BE2C (cell line): ENCODE data around the gene ATP11A.

ENCODE experiments used
- DNase-seq: peaks from one replicate; pipeline ENCODE4 v3.0.0-alpha.2; 2020
- H3K27me3 ChIP-seq: fragments of 250-450 bp; sonication (Bioruptor Pico); 2 replicates; pipeline ENCODE4 v1.5.1; 2020; ENCODE audit warnings: mild to moderate bottlenecking
- H3K36me3 ChIP-seq: fragments of 250-450 bp; sonication (Bioruptor Pico); 2 replicates; pipeline ENCODE4 v1.5.1; 2020; ENCODE audit warnings: mild to moderate bottlenecking
- H3K4me1 ChIP-seq: fragments of 250-450 bp; sonication (Bioruptor Pico); 2 replicates; pipeline ENCODE4 v1.5.1; 2020
- H3K4me3 ChIP-seq: 2 replicates; pipeline ENCODE4 v1.5.1; 2011; ENCODE audit warnings: low read depth, low read length
- H3K9me3 ChIP-seq: fragments of 250-450 bp; sonication (Bioruptor Pico); 2 replicates; pipeline ENCODE4 v1.5.1; 2020
- CTCF ChIP-seq: IDR thresholded peaks from 2 replicates; pipeline ENCODE4 v1.5.1; 2012; ENCODE audit warnings: mild to moderate bottlenecking, low read depth, low read length

ATP11A gene

GRCh38 chr13:112845511-112846144 lies 155.8 kb downstream of the ATP11A start:
- Histone ChIP-seq H3K36me3 (peaks cover 3% of the 10 kb centered on the region), H3K9me3 (0 out of 2 replicates have a peak, but pooled peaks cover 2% of the 10 kb centered on the region), H3K27me3 (no peaks in the 10 kb centered on the region), H3K4me3 (no peak overlapping the region), H3K4me1 (peaks cover 9% of the 10 kb centered on the region; the same call in 1 of the 2 replicates)
- no peak for TF ChIP-seq CTCF
- DNase-seq, result no peak

GRCh38 chr13:112846411-112847115 lies 156.7 kb downstream of the ATP11A start:
- no peak for TF ChIP-seq CTCF
- H3K9me3 ChIP-seq, result 0 out of 2 replicates have a peak, but pooled peaks cover 2% of the 10 kb centered on the region
- no peak for DNase-seq
- peaks cover 3% of the 10 kb centered on the region for H3K36me3 ChIP-seq
- no peak overlapping the region for H3K4me3 ChIP-seq
- peaks cover 9% of the 10 kb centered on the region; the same call in 1 of the 2 replicates for H3K4me1 ChIP-seq
- no peaks in the 10 kb centered on the region for H3K27me3 ChIP-seq

GRCh38 chr13:112849500-112849899 lies 159.7 kb downstream of the ATP11A start:
- DNase-seq, result peak; percentile 63
- no peaks in the 10 kb centered on the region for H3K27me3 ChIP-seq
- H3K4me3 ChIP-seq, result no peak overlapping the region
- no peak for TF ChIP-seq CTCF
- peaks cover 6% of the 10 kb centered on the region; the same call in 1 of the 2 replicates for H3K36me3 ChIP-seq
- peaks cover 4% of the 10 kb centered on the region; the same call in 1 of the 2 replicates for H3K4me1 ChIP-seq
- 0 out of 2 replicates have a peak, but pooled peaks cover 2% of the 10 kb centered on the region for H3K9me3 ChIP-seq

- no peak for TF ChIP-seq CTCF
- no peak for DNase-seq
- Histone ChIP-seq H3K4me1 (peaks cover 4% of the 10 kb centered on the region; the same call in 1 of the 2 replicates), H3K27me3 (no peaks in the 10 kb centered on the region), H3K9me3 (0 out of 2 replicates have a peak, but pooled peaks cover 2% of the 10 kb centered on the region), H3K4me3 (no peak overlapping the region), H3K36me3 (peaks cover 6% of the 10 kb centered on the region; the same call in 1 of the 2 replicates)
Observed at GRCh38 chr13:112850273-112850672, 160.4 kb downstream of the ATP11A start.

- Histone ChIP-seq H3K4me1 (peaks cover 4% of the 10 kb centered on the region; the same call in 1 of the 2 replicates), H3K4me3 (no peak overlapping the region), H3K27me3 (no peaks in the 10 kb centered on the region), H3K9me3 (0 out of 2 replicates have a peak, but pooled peaks cover 2% of the 10 kb centered on the region), H3K36me3 (peaks cover 6% of the 10 kb centered on the region; the same call in 1 of the 2 replicates)
- no peak for TF ChIP-seq CTCF
- no peak for DNase-seq
Observed at GRCh38 chr13:112851107-112852038, 161.5 kb downstream of the ATP11A start.
